ENCODE measurements around the gene NEK3. TPM values are rescaled to one million over a fixed set of nuclear protein-coding genes. Genes with fewer than 3 reads are reported as not detected.
A peak's percentile ranks its signal among the peaks of the same experiment; 100 is the strongest.
"Not testable (repeated sequence)": the region's sequence is repeated elsewhere in the genome, so short reads cannot be mapped to it uniquely, and the experiment has no call there.

NEK3 gene
- total and polyA plus RNA-seq, 2 of the 4 experiments (the other 2 are of a cell fraction) = 3.6 to 9.2 TPM

DNA sequence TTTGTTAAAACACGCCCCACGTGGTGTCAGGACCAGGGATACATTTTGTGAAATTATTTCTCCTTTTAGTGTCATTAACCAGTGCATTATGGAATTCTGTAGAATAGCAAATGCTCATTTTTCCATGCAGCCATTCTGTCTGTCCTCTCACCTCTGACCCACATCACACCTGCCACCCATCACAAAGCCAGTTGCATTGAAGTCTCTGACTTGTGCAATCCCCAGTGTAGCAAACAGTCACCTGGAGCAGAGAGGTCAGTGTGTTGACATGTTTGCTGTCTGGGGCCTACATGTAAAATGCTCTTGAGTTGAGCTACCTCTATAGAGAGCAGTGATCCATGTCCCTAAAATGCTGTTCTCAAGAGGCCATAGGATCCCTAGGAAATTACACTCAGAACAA lies 47.9 kb upstream of the NEK3 start:
- H3K18ac ChIP-seq (ENCODE audit: low read depth, low read length); H4K20me1 ChIP-seq (ENCODE audit: insufficient read depth, low read length); H3K56ac ChIP-seq (ENCODE audit: extremely low read depth, insufficient read depth, low read length); H3K9me3 ChIP-seq (ENCODE audit: control insufficient read depth, insufficient read depth, low read length); H3K9ac ChIP-seq (ENCODE audit: low read depth, low read length); H3K4me3 ChIP-seq (ENCODE audit: insufficient read depth, low read depth, low read length); H3K4me2 ChIP-seq (ENCODE audit: low read depth, low read length); POLR2A ChIA-PET (ENCODE audit: unreplicated experiment); H2AK5ac ChIP-seq (ENCODE audit: low read depth, low read length); H3K36me3 ChIP-seq (ENCODE audit: control insufficient read depth, insufficient read depth, low read length); H2BK5ac ChIP-seq (ENCODE audit: low read depth, low read length, poor library complexity, severe bottlenecking); H4K91ac ChIP-seq (ENCODE audit: insufficient read depth, low read depth, low read length); H3K9me1 ChIP-seq (ENCODE audit: insufficient read depth, low read length); H3K79me1 ChIP-seq (ENCODE audit: low read depth in 1 of 2, low read length in 2 of 2); in situ Hi-C loops (cut with MboI; ENCODE audit: low sequenced_read_pairs); H3K27me3 ChIP-seq (ENCODE audit: control insufficient read depth, insufficient read depth, low read length); H2BK20ac ChIP-seq (ENCODE audit: low read depth, low read length); CTCF ChIA-PET; dilution Hi-C loops (cut with HindIII; ENCODE audit: low sequenced_read_pairs, unreplicated experiment); H2AK9ac ChIP-seq (replicated peaks; ENCODE audit: low read depth, low read length, poor library complexity); BruUV-seq (replicated peaks); DNase-seq; H4K5ac ChIP-seq (ENCODE audit: low read depth, low read length); ATAC-seq (ENCODE audit: low read depth); H3K4ac ChIP-seq (ENCODE audit: low read depth, low read length); H3K27ac ChIP-seq (ENCODE audit: insufficient read depth, low read length); intact Hi-C loops (cut with micrococcal nuclease); H2BK120ac ChIP-seq (ENCODE audit: low read depth, low read length); H3K23ac ChIP-seq (ENCODE audit: low read depth, low read length); H4K8ac ChIP-seq (ENCODE audit: low read depth in 2 of 2, low read length in 2 of 2); H2AFZ ChIP-seq (replicated peaks; ENCODE audit: low read length, poor library complexity); H3K14ac ChIP-seq (replicated peaks; ENCODE audit: low read depth, low read length); H2BK15ac ChIP-seq (ENCODE audit: low read depth, low read length): not testable (repeated sequence)
- H3K4me1 ChIP-seq (ENCODE audit: control insufficient read depth, insufficient read depth, low read length) = peaks cover 10% of the 10 kb centered on the region
- no CpG with 5 or more reads among the region's 2 CpGs for WGBS, 2 experiments (ENCODE audit: extremely low coverage in 2 of 2, insufficient read length in 1 of 2)

GRCh38 chr13:52204546-52204945 lies 45.1 kb upstream of the NEK3 start:
- H2AFZ ChIP-seq (replicated peaks; ENCODE audit: low read length, poor library complexity); H3K4ac ChIP-seq (ENCODE audit: low read depth, low read length); H4K8ac ChIP-seq (ENCODE audit: low read depth in 2 of 2, low read length in 2 of 2); CTCF ChIA-PET; in situ Hi-C loops (cut with MboI; ENCODE audit: low sequenced_read_pairs); H3K23ac ChIP-seq (ENCODE audit: low read depth, low read length); H3K56ac ChIP-seq (ENCODE audit: extremely low read depth, insufficient read depth, low read length); H2AK5ac ChIP-seq (ENCODE audit: low read depth, low read length); H3K9me3 ChIP-seq (ENCODE audit: control insufficient read depth, insufficient read depth, low read length); H3K36me3 ChIP-seq (ENCODE audit: control insufficient read depth, insufficient read depth, low read length); H3K4me3 ChIP-seq (ENCODE audit: insufficient read depth, low read depth, low read length); H3K27ac ChIP-seq (ENCODE audit: insufficient read depth, low read length); H3K4me2 ChIP-seq (ENCODE audit: low read depth, low read length); dilution Hi-C loops (cut with HindIII; ENCODE audit: low sequenced_read_pairs, unreplicated experiment); BruUV-seq (replicated peaks); H2AK9ac ChIP-seq (replicated peaks; ENCODE audit: low read depth, low read length, poor library complexity); H4K20me1 ChIP-seq (ENCODE audit: insufficient read depth, low read length); H3K27me3 ChIP-seq (ENCODE audit: control insufficient read depth, insufficient read depth, low read length); H3K14ac ChIP-seq (replicated peaks; ENCODE audit: low read depth, low read length); POLR2A ChIA-PET (ENCODE audit: unreplicated experiment); H2BK5ac ChIP-seq (ENCODE audit: low read depth, low read length, poor library complexity, severe bottlenecking); H3K79me1 ChIP-seq (ENCODE audit: low read depth in 1 of 2, low read length in 2 of 2); H3K9me1 ChIP-seq (ENCODE audit: insufficient read depth, low read length); H4K91ac ChIP-seq (ENCODE audit: insufficient read depth, low read depth, low read length); H3K9ac ChIP-seq (ENCODE audit: low read depth, low read length): not testable (repeated sequence)
- Histone ChIP-seq H4K5ac (ENCODE audit: low read depth, low read length) (peak overlapping the region; percentile 42), H3K4me1 (ENCODE audit: control insufficient read depth, insufficient read depth, low read length) (peaks cover 10% of the 10 kb centered on the region), H3K18ac (ENCODE audit: low read depth, low read length) (peak overlapping the region; percentile 23; the same call in 1 of the 2 replicates), H2BK20ac (ENCODE audit: low read depth, low read length) (0 out of 2 replicates have a peak overlapping the region, but pooled peaks have one; percentile 35), H2BK120ac (ENCODE audit: low read depth, low read length) (0 out of 2 replicates have a peak overlapping the region, but pooled peaks have one; percentile 18), H2BK15ac (ENCODE audit: low read depth, low read length) (peak overlapping the region; percentile 3; the same call in 1 of the 3 replicates)
- WGBS, 2 experiments (ENCODE audit: extremely low coverage in 2 of 2, insufficient read length in 1 of 2) = no CpG with 5 or more reads among the region's 4 CpGs
- ATAC-seq (ENCODE audit: low read depth) = peak; percentile 4; the same call in 1 of the 2 replicates
- peak; percentile 13 for DNase-seq
- intact Hi-C loops (cut with micrococcal nuclease) = loop anchor here (5.0 kb wide), 1 partner anchor 202 kb away; no protein-coding TSS in a partner anchor
